Measurements from ENCODE around the gene IL17RD. TPM values are rescaled to one million over a fixed set of nuclear protein-coding genes. Genes with fewer than 3 reads are reported as not detected.

The IL17RD gene
- total RNA-seq, 1 donor from 2014 or later: 10.7 TPM

DNA sequence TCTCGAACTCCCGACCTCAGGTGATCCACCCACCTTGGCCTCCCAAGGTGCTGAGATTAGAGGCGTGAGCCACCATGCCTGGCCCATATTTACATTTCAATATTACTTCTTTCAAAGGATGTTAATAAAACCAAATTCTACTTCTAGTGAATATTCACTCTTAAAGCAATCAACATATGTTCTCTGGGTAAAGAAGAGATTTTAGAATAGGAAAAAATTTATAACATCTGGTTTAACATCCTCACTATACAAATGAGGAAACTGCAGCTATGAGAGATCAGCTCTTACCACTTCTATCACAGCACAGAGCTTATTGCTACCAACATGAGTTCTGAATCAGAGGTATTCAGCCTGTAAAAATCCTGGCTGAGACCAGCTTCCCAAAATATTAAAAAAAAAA is 48.7 kb downstream of the IL17RD start:
- Mint-ChIP-seq H3K27me3 (ENCODE audit: unreplicated experiment) (peaks cover 2% of the 10 kb centered on the region), H3K9me3 (ENCODE audit: unreplicated experiment) (no peaks in the 10 kb centered on the region), H3K27ac (ENCODE audit: unreplicated experiment) (no peak overlapping the region), H3K36me3 (ENCODE audit: low read depth, unreplicated experiment) (no peaks in the 10 kb centered on the region), H3K4me3 (ENCODE audit: unreplicated experiment) (no peak overlapping the region), H3K4me1 (ENCODE audit: unreplicated experiment) (no peaks in the 10 kb centered on the region)
- DNase-seq (ENCODE audit: low spot score): no peak
- TF ChIP-seq, protein P1, sequence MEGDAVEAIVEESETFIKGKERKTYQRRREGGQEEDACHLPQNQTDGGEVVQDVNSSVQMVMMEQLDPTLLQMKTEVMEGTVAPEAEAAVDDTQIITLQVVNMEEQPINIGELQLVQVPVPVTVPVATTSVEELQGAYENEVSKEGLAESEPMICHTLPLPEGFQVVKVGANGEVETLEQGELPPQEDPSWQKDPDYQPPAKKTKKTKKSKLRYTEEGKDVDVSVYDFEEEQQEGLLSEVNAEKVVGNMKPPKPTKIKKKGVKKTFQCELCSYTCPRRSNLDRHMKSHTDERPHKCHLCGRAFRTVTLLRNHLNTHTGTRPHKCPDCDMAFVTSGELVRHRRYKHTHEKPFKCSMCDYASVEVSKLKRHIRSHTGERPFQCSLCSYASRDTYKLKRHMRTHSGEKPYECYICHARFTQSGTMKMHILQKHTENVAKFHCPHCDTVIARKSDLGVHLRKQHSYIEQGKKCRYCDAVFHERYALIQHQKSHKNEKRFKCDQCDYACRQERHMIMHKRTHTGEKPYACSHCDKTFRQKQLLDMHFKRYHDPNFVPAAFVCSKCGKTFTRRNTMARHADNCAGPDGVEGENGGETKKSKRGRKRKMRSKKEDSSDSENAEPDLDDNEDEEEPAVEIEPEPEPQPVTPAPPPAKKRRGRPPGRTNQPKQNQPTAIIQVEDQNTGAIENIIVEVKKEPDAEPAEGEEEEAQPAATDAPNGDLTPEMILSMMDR (IDR thresholded peaks at IDR 0.05; ENCODE audit: unreplicated experiment): no peak

DNA sequence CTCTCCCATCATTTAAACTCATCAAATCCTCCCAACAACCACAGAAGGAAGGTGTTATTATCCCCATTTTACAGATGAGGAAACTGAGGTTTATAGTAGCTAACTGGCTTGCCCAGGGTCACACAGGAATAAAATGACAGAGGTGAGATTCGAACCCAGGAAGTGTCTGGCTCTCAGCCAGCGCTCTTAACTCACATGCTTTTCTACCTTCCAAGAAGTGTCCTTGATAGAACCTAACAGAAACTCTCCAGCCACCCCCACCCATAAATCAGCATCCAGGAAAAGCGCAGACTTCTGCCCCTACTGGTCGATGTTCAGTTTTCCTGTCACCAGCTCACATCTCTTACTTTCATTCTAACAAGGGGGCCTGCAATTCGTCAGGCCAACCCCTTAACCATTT is 52.9 kb downstream of the IL17RD start:
- H3K27me3 Mint-ChIP-seq (ENCODE audit: unreplicated experiment): peaks cover 2% of the 10 kb centered on the region
- TF ChIP-seq, protein P1 (IDR thresholded peaks at IDR 0.05; ENCODE audit: unreplicated experiment): peak; percentile 35
- no peaks in the 10 kb centered on the region for H3K4me1 Mint-ChIP-seq (ENCODE audit: unreplicated experiment)
- H3K36me3 Mint-ChIP-seq (ENCODE audit: low read depth, unreplicated experiment): no peaks in the 10 kb centered on the region
- H3K27ac Mint-ChIP-seq (ENCODE audit: unreplicated experiment): no peak overlapping the region
- DNase-seq (ENCODE audit: low spot score): no peak
- H3K4me3 Mint-ChIP-seq (ENCODE audit: unreplicated experiment): no peak overlapping the region
- H3K9me3 Mint-ChIP-seq (ENCODE audit: unreplicated experiment): no peaks in the 10 kb centered on the region

DNA sequence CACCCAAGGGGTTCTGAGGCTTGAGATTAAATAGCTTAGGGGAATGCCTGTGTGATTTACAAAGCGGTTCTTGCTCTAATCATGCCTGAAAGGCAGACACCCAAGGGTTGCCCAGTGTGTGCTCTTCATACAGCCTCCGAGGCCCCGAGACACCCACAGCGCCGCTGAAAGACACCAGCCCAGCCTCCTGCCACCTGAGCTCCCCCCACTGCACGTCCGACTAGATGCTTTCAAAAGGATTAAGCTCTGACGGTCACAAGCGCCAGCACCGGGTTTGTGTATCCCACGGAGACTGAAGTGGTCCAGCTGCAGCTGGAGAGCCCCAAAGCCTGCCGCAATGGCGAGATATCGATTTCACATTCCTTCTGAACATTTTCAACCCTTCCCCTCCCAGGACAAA is 54.4 kb downstream of the IL17RD start:
- Mint-ChIP-seq H3K36me3 (ENCODE audit: low read depth, unreplicated experiment) (no peaks in the 10 kb centered on the region), H3K4me1 (ENCODE audit: unreplicated experiment) (no peaks in the 10 kb centered on the region), H3K27me3 (ENCODE audit: unreplicated experiment) (peaks cover 2% of the 10 kb centered on the region), H3K4me3 (ENCODE audit: unreplicated experiment) (no peak overlapping the region), H3K9me3 (ENCODE audit: unreplicated experiment) (no peaks in the 10 kb centered on the region), H3K27ac (ENCODE audit: unreplicated experiment) (no peak overlapping the region)
- TF ChIP-seq, protein P1 (IDR thresholded peaks at IDR 0.05; ENCODE audit: unreplicated experiment): no peak
- no peak for DNase-seq (ENCODE audit: low spot score)

DNA sequence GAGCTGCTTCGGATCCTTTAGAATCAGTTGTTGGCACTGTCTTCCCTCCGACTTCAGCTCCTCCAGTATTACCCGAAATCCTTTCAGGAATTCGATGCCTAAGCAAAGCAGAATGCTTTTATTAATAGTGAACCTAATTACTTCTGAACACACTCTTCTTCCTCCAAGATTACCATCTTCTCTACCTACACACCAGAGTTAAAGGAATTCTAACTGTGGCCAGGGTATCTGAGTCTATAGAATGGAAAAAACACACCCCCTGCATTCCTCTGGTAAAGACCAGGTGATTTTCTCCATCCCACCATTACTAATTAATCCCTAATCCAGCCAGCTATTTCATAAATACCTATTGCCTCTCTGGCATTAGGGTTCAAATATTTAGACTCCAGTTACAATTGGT is 54.9 kb downstream of the IL17RD start:
- DNase-seq (ENCODE audit: low spot score): no peak
- Mint-ChIP-seq H3K27me3 (ENCODE audit: unreplicated experiment) (peaks cover 2% of the 10 kb centered on the region), H3K4me1 (ENCODE audit: unreplicated experiment) (no peaks in the 10 kb centered on the region), H3K27ac (ENCODE audit: unreplicated experiment) (no peak overlapping the region), H3K9me3 (ENCODE audit: unreplicated experiment) (no peaks in the 10 kb centered on the region), H3K36me3 (ENCODE audit: low read depth, unreplicated experiment) (no peaks in the 10 kb centered on the region), H3K4me3 (ENCODE audit: unreplicated experiment) (no peak overlapping the region)
- TF ChIP-seq, protein P1 (IDR thresholded peaks at IDR 0.05; ENCODE audit: unreplicated experiment): no peak

DNA sequence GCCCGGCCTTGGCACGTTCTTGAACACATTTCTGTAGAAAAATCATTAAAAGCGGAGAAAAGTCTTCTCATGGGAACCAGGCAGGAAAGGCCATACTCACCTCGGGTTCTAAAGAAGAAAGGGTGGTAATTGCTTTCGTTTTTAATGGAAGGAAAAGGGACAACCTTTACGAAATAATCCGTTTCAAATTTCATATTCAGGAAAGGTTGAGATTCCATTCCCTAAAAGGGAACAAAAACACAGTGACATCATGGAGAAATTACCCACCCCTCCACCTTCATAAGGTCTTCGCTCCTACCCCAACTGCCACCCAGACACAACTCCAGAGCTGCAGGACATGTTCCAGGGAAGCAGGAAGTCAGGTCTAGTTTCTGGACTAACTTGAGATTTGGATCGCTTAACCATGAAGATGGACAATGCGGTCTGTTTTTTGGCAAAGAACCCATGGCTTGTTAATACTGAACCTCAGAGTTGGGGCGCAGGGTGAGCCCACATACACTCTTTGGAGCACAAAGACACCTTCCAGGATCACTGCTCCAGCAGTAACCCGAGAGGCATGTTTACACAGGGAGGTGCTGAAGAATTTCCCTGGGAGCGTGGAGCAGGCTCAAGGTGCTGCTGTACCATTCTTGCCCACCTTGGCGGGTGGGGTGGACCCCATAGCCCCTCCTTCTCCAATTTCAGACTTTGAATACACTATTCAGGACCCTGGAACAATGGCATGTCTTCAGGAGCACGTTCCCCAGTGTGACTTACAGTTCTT is 55.5 kb downstream of the IL17RD start:
- no peaks in the 10 kb centered on the region for H3K9me3 Mint-ChIP-seq (ENCODE audit: unreplicated experiment)
- no peak overlapping the region for H3K27ac Mint-ChIP-seq (ENCODE audit: unreplicated experiment)
- no peak overlapping the region for H3K4me3 Mint-ChIP-seq (ENCODE audit: unreplicated experiment)
- TF ChIP-seq, protein P1 (IDR thresholded peaks at IDR 0.05; ENCODE audit: unreplicated experiment): no peak
- H3K36me3 Mint-ChIP-seq (ENCODE audit: low read depth, unreplicated experiment): no peaks in the 10 kb centered on the region
- peaks cover 2% of the 10 kb centered on the region for H3K27me3 Mint-ChIP-seq (ENCODE audit: unreplicated experiment)
- H3K4me1 Mint-ChIP-seq (ENCODE audit: unreplicated experiment): no peaks in the 10 kb centered on the region
- no peak for DNase-seq (ENCODE audit: low spot score)

Measured in endothelial cell (in vitro differentiated cells).